WTC11 (cell line): ENCODE data around the gene PLD5.

ENCODE experiments used
- ELF4 ChIP-seq: sonication (generic); formaldehyde crosslinking; IDR thresholded peaks from 2 replicates; pipeline ENCODE4 v1.8.1; 2022; ENCODE audit warnings: low read depth, mild to moderate bottlenecking, moderate library complexity, missing genetic modification reagents
- ETV6 ChIP-seq: sonication (generic); formaldehyde crosslinking; IDR thresholded peaks from 2 replicates; pipeline ENCODE4 v1.8.1; 2022; ENCODE audit warnings: mild to moderate bottlenecking, missing genetic modification reagents
- GABPB1 ChIP-seq: sonication (generic); formaldehyde crosslinking; IDR thresholded peaks from 2 replicates; pipeline ENCODE4 v1.8.1; 2023; ENCODE audit warnings: mild to moderate bottlenecking, missing genetic modification reagents
- OVOL2 ChIP-seq: fragments of 250-450 bp; sonication (Bioruptor Pico); IDR thresholded peaks from 2 replicates; pipeline ENCODE4 v1.9.0; 2021; ENCODE audit warnings: mild to moderate bottlenecking, borderline replicate concordance
- TF ChIP-seq, protein P1 (sequence below): sonication (generic); formaldehyde crosslinking; conservative IDR thresholded peaks from 2 replicates; pipeline ENCODE4 v1.8.1; 2022; ENCODE audit warnings: mild to moderate bottlenecking, missing genetic modification reagents
- TF ChIP-seq, protein P2 (sequence below): sonication (generic); formaldehyde crosslinking; IDR thresholded peaks from 2 replicates; pipeline ENCODE4 v1.8.0; 2023; ENCODE audit warnings: mild to moderate bottlenecking, missing genetic modification reagents
- TF ChIP-seq, protein P3 (sequence below): fragments of 200-600 bp; IDR thresholded peaks from 2 replicates; pipeline ENCODE4 v1.8.0; 2022; ENCODE audit warnings: antibody characterized with exemption
- TF ChIP-seq, protein P4 (sequence below): sonication (generic); formaldehyde crosslinking; IDR thresholded peaks from 2 replicates; pipeline ENCODE4 v1.8.0; 2022; ENCODE audit warnings: mild to moderate bottlenecking, missing genetic modification reagents
- TF ChIP-seq, protein P5 (sequence below): sonication (generic); formaldehyde crosslinking; IDR thresholded peaks from 2 replicates; pipeline ENCODE4 v1.8.1; 2022; ENCODE audit warnings: mild to moderate bottlenecking, moderate library complexity, missing genetic modification reagents
- TF ChIP-seq, protein P6 (sequence below): sonication (generic); formaldehyde crosslinking; IDR thresholded peaks from 2 replicates; pipeline ENCODE4 v1.8.0; 2022; ENCODE audit warnings: mild to moderate bottlenecking, missing genetic modification reagents

DNA sequence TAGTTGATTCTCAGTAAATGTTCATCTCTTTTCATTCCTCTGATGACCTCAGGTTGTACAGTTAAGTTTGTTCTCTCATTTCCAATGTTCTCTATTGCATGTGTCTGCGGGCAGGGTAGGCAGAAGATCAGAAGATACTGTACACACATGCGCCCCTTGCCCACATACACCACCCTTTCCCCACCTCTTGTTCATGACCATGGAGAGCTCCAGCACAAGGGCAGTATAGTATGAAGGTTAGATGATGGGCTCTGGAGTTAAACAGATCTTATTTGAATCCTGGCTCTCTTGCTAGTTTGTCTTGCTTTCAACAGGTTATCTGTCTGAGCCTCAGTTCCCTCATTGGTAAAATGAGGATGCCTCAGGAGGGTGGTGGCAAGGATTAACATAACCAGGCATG lies 17.8 kb upstream of the PLD5 start:
- TF ChIP-seq, protein P1, sequence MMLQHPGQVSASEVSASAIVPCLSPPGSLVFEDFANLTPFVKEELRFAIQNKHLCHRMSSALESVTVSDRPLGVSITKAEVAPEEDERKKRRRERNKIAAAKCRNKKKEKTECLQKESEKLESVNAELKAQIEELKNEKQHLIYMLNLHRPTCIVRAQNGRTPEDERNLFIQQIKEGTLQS, result no peak
- TF ChIP-seq, protein P2, sequence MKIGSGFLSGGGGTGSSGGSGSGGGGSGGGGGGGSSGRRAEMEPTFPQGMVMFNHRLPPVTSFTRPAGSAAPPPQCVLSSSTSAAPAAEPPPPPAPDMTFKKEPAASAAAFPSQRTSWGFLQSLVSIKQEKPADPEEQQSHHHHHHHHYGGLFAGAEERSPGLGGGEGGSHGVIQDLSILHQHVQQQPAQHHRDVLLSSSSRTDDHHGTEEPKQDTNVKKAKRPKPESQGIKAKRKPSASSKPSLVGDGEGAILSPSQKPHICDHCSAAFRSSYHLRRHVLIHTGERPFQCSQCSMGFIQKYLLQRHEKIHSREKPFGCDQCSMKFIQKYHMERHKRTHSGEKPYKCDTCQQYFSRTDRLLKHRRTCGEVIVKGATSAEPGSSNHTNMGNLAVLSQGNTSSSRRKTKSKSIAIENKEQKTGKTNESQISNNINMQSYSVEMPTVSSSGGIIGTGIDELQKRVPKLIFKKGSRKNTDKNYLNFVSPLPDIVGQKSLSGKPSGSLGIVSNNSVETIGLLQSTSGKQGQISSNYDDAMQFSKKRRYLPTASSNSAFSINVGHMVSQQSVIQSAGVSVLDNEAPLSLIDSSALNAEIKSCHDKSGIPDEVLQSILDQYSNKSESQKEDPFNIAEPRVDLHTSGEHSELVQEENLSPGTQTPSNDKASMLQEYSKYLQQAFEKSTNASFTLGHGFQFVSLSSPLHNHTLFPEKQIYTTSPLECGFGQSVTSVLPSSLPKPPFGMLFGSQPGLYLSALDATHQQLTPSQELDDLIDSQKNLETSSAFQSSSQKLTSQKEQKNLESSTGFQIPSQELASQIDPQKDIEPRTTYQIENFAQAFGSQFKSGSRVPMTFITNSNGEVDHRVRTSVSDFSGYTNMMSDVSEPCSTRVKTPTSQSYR (CRISPR knock-in tag), result no peak
- TF ChIP-seq, protein P3, sequence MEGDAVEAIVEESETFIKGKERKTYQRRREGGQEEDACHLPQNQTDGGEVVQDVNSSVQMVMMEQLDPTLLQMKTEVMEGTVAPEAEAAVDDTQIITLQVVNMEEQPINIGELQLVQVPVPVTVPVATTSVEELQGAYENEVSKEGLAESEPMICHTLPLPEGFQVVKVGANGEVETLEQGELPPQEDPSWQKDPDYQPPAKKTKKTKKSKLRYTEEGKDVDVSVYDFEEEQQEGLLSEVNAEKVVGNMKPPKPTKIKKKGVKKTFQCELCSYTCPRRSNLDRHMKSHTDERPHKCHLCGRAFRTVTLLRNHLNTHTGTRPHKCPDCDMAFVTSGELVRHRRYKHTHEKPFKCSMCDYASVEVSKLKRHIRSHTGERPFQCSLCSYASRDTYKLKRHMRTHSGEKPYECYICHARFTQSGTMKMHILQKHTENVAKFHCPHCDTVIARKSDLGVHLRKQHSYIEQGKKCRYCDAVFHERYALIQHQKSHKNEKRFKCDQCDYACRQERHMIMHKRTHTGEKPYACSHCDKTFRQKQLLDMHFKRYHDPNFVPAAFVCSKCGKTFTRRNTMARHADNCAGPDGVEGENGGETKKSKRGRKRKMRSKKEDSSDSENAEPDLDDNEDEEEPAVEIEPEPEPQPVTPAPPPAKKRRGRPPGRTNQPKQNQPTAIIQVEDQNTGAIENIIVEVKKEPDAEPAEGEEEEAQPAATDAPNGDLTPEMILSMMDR, result no peak
- no peak for TF ChIP-seq GABPB1 (CRISPR knock-in tag)
- TF ChIP-seq, protein P4, sequence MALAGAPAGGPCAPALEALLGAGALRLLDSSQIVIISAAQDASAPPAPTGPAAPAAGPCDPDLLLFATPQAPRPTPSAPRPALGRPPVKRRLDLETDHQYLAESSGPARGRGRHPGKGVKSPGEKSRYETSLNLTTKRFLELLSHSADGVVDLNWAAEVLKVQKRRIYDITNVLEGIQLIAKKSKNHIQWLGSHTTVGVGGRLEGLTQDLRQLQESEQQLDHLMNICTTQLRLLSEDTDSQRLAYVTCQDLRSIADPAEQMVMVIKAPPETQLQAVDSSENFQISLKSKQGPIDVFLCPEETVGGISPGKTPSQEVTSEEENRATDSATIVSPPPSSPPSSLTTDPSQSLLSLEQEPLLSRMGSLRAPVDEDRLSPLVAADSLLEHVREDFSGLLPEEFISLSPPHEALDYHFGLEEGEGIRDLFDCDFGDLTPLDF (CRISPR knock-in tag), result no peak
- TF ChIP-seq, protein P5, sequence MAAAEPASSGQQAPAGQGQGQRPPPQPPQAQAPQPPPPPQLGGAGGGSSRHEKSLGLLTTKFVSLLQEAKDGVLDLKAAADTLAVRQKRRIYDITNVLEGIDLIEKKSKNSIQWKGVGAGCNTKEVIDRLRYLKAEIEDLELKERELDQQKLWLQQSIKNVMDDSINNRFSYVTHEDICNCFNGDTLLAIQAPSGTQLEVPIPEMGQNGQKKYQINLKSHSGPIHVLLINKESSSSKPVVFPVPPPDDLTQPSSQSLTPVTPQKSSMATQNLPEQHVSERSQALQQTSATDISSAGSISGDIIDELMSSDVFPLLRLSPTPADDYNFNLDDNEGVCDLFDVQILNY, result no peak
- TF ChIP-seq ETV6 (CRISPR knock-in tag), result no peak
- TF ChIP-seq ELF4 (CRISPR knock-in tag), result no peak
- TF ChIP-seq, protein P6, sequence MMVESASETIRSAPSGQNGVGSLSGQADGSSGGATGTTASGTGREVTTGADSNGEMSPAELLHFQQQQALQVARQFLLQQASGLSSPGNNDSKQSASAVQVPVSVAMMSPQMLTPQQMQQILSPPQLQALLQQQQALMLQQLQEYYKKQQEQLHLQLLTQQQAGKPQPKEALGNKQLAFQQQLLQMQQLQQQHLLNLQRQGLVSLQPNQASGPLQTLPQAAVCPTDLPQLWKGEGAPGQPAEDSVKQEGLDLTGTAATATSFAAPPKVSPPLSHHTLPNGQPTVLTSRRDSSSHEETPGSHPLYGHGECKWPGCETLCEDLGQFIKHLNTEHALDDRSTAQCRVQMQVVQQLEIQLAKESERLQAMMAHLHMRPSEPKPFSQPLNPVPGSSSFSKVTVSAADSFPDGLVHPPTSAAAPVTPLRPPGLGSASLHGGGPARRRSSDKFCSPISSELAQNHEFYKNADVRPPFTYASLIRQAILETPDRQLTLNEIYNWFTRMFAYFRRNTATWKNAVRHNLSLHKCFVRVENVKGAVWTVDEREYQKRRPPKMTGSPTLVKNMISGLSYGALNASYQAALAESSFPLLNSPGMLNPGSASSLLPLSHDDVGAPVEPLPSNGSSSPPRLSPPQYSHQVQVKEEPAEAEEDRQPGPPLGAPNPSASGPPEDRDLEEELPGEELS (CRISPR knock-in tag), result no peak
- TF ChIP-seq OVOL2 (CRISPR knock-in tag), result no peak
